Urinary bladder (tissue), 4 donors: ENCODE data around the gene SBK2. TPM values are rescaled to one million over a fixed set of nuclear protein-coding genes. Genes with fewer than 3 reads are reported as not detected.

Source experiments
- DNase-seq: peaks from one replicate; pipeline ENCODE4 v3.0.0-alpha.2; 2015; ENCODE audit errors: extremely low spot score
- H3K27ac ChIP-seq: one replicate; pipeline ENCODE4 v1.5.1; 2013; ENCODE audit warnings: low read depth, mild to moderate bottlenecking, moderate library complexity
- H3K36me3 ChIP-seq: one replicate; pipeline ENCODE4 v1.6.1; 2013; ENCODE audit warnings: mild to moderate bottlenecking, moderate library complexity; ENCODE audit not compliant: insufficient read depth
- H3K4me1 ChIP-seq: one replicate; pipeline ENCODE4 v1.6.1; 2013; ENCODE audit warnings: mild to moderate bottlenecking, moderate library complexity; ENCODE audit not compliant: insufficient read depth
- H3K4me3 ChIP-seq: one replicate; pipeline ENCODE4 v1.5.1; 2013; ENCODE audit warnings: low read depth, low read length
- WGBS: extraction: QIAGEN DNeasy Blood & Tissue Kit; methylation state at CpG from one replicate; pipeline ENCODE4 v1.1.7; 2013; 5-methylcytosine and 5-hydroxymethylcytosine counted together
- polyA plus RNA-seq: library from polyadenylated mRNA; stranded (reverse); fragments of 200-250 nt; gene quantifications from one replicate; pipeline ENCODE4 v1.2.3, GENCODE V29; 2013
- total RNA-seq: library from RNA; depleted of rRNA; stranded (reverse); fragments of >200 nt; gene quantifications from one replicate; pipeline ENCODE4 v1.2.3, GENCODE V29; 2014
- donor health status: healthy with polysubstance abuse.
- donor health status: healthy.

Gene SBK2
- total and polyA plus RNA-seq, 2 donors = not detected

DNA sequence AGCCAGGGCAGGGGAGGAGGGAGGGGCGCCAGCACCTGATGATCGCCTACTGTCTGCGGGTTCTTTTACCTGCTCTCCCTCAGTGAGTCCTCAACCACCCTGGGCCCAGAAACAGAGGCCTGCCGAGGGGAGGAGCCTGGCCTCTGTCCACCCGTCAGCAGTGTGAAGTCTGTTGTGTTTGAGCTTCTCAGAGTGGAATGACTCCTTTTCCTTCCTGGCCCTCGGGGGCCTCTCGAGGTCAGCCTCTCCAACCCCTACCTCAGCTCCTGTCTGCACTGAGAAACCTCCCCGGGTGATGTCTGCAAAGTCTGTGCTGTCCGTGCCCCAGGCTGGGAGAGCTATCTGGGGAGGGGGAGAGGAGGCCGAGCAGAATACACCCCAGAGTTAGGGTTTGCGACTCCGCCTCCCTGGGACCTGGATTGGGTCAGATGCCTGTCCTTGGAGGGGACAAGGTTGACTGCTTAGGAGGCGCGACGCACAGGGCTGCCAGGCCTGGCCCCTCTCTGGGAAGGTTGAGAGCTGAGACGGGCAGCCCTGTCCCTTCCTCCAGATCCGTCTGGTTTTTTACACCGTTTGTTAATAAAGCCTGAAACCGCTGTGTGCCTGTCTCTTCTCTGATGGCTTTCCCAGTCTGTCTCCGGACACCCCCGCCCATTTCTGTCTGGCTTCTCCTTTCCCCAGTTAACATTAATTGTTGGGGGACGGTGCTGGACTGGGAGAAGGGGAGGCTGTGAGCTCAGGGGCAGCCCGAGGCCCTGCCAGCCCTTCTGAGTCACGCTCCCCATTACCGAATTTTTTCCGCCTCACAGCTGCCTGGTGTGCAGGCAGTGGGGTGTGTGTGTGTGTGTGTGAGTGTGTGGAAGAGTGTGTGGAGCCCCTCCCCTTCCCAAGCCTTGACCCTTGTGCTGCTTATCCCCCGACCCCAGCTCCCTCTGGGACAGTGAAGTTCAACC is 49.7 kb downstream of the SBK2 start:
- Histone ChIP-seq H3K4me1 (no peaks in the 10 kb centered on the region), H3K36me3 (no peaks in the 10 kb centered on the region), H3K27ac (peak overlapping the region; percentile 69), H3K4me3 (no peak overlapping the region)
- DNase-seq = no peak
- WGBS = 21% methylated on average over 27 of the region's 27 CpGs

DNA sequence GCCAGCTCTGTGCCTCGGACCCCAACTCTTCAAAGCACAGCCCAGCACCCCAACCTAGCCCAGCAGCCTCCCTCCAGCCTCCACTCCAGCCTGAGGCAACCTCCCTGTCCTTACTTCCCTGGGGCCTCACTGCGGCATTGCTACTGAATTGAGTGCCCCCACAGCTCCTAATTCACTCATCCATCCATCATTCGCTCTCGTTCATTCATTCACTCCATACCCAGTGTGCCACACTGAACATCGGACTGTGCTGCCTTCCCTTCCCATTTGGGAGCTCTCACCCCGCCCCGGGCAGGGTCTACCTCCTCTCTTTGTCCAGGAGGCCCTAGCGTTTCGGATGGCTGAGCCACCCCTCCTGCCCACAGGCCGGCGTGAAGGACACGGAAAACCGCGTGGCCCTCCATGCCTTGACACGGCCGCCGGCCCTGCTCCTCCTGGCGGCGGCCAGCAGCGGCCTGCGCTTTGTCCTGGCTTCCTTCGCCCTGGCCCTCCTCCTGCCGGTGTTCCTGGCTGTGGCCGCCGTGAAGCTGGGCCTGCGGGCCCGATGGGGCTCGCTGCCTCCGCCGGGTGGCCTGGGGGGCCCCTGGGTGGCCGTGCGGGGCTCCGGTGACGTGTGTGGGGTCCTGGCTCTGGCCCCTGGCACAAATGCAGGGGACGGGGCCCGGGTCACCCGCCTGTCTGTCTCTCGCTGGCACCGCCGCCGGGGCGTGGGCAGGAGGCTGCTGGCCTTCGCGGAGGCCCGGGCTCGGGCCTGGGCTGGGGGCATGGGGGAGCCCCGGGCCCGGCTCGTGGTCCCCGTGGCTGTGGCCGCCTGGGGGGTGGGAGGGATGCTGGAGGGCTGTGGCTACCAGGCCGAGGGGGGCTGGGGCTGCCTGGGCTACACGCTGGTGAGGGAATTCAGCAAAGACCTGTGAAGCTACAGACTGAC is 50.6 kb downstream of the SBK2 start:
- no peak for DNase-seq
- H3K36me3 ChIP-seq = no peaks in the 10 kb centered on the region
- 78% methylated on average over 53 of the region's 53 CpGs for WGBS
- H3K4me3 ChIP-seq = no peak overlapping the region
- H3K4me1 ChIP-seq = no peaks in the 10 kb centered on the region
- no peak overlapping the region for H3K27ac ChIP-seq

DNA sequence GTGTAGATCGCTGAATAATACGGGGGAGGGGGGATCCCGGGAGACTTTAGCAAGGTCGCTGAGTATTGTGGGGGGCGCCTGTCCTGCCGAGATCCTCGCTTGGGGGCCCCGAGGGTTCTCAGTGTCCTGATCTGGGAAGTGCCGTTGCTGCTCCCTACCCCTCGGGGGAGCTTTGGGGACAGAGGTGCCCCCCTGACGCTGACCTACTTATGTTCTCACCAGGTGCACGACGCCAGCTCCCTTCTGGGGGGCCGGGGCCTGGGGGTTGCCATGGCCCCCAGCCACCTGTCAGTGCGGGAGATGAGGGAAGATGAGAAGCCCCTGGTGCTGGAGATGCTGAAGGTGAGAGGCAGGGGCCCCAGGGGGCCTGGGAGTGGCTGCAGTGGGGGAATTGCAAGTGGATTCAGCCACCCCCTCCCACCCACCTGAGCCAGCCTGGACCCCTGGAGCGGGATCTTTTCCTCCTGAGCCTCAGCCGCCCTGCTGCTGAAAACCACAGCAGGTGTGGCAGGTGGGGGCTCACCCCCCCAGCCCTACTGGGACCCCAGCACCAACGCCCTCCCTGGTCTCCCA is 51.4 kb downstream of the SBK2 start:
- DNase-seq = no peak
- peak overlapping the region; percentile 57 for H3K4me3 ChIP-seq
- 25% methylated on average over 18 of the region's 18 CpGs for WGBS
- no peaks in the 10 kb centered on the region for H3K4me1 ChIP-seq
- no peaks in the 10 kb centered on the region for H3K36me3 ChIP-seq
- peak overlapping the region; percentile 35 for H3K27ac ChIP-seq

DNA sequence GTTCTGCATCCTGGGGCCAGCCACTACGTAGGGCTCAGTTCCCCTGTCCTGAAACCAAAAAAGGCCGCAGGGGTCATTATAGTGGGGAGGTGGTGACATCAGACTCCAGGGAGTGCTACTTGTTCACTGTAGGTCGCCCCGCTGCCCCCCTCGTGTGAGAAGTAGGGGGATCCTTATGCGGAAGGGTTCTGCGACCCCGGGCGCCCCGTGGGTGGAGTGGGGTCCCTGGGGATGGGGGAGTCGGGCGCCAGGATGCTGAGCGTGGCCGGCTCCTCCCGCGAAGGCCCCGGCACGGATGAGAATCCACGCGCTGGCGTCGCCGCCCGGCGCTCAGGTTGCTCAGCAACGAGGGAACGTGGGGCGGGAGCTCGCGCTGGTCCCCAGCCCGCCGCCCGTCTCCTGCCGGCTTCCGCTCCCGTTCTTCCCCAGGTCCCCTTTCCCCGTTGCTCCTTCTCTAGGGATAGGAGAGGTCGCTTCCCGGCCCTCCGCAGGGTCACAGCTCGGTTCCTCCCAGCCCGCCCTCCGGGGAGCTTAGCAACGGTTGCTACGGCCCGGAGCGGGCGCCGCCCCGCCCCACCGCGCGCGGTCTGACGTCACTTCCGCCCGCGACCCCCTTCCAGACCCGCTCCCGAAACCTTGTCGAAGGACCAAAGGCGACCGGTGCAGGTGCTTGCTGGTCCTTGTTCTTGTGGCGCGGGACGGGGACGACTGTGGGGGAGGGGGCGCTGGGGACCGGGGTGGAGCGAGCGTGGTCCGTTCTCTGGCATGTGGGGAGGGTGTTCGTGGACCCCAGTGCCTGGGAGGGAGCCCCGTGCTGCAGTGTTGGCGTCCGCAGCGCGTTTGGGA is 52.1 kb downstream of the SBK2 start, which contains the start of gene NAT14:
Gene NAT14, plus strand, starts transcription at position 596 of the 846 bp plus-strand sequence. CDS start 521 bp downstream, outside the sequence.
- H3K4me3 ChIP-seq = peak within 1 kb of the TSS; percentile 57
- no peak for DNase-seq
- no peaks in the 10 kb centered on the region for H3K36me3 ChIP-seq
- no peaks in the 10 kb centered on the region for H3K4me1 ChIP-seq
- WGBS = 2% methylated on average over 78 of the region's 78 CpGs
- peak within 1 kb of the TSS; percentile 63 for H3K27ac ChIP-seq

DNA sequence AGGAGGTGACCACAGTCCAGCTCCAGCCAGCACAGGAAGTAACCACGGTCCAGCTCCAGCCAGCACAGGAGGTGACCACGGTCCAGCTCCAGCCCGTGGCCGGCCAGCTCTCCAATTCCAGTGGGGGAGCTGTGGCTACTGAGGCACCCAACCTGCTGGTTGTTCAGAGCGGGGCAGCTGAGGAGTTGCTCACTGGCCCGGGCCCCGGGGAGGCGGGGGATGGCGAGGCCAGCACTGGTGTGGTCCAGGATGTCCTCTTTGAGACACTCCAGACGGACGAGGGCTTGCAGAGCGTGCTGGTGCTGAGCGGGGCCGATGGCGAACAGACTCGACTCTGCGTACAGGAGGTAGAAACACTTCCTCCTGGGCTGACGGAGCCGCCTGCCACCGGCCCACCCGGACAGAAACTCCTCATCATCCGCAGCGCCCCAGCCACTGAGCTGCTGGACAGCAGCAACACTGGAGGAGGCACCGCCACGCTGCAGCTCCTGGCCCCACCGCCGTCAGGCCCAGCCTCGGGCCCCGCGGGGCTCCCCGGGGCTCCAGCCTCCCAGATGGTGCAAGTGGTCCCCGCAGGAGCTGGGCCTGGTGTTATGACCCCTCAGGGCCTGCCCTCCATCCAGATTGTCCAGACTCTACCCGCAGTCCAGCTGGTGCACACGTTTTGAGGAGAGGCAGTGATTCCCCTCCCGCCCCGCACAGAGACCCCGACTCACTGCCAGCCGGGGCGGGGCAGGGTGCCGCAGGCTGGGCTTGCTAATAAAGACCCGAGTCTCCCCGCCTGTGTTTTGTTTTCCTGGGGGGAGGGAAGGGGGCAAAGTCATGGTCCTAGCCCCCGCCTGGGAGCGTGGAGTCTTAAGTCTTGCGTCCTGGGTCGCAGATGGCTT is 53.0 kb downstream of the SBK2 start:
- peak overlapping the region; percentile 57 for H3K4me3 ChIP-seq
- H3K27ac ChIP-seq = no peak overlapping the region
- no peaks in the 10 kb centered on the region for H3K4me1 ChIP-seq
- 76% methylated on average over 46 of the region's 46 CpGs for WGBS
- no peaks in the 10 kb centered on the region for H3K36me3 ChIP-seq
- DNase-seq = no peak

DNA sequence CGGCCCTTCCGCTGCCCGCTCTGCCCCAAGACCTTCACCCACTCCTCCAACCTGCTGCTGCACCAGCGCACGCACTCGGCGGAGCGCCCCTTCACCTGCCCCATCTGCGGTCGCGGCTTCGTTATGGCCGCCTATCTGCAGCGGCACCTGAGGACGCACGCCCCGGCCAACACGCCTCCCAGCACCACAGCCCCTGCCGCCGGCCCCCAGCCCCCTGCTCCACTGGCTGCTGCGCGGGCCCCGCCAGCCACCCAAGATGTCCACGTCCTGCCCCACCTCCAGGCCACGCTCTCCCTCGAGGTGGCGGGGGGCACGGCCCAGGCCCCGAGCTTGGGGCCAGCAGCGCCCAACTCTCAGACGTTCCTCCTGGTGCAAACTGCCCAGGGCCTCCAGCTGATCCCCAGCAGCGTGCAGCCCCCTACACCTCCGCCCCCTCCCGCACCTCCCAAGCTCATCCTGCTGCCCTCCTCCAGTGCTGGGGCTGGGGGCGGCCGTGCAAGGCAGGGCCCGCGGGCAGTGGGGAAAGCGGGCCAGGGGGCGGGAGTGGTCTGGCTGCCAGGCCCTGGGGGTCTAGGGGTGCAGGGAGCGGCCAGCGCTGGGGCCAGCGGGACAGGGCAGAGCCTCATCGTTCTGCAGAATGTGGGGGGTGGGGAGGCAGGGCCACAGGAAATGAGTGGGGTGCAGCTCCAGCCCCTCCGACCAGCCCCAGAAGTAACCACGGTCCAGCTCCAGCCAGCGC is 53.8 kb downstream of the SBK2 start:
- WGBS = 92% methylated on average over 47 of the region's 47 CpGs
- H3K36me3 ChIP-seq = no peaks in the 10 kb centered on the region

DNA sequence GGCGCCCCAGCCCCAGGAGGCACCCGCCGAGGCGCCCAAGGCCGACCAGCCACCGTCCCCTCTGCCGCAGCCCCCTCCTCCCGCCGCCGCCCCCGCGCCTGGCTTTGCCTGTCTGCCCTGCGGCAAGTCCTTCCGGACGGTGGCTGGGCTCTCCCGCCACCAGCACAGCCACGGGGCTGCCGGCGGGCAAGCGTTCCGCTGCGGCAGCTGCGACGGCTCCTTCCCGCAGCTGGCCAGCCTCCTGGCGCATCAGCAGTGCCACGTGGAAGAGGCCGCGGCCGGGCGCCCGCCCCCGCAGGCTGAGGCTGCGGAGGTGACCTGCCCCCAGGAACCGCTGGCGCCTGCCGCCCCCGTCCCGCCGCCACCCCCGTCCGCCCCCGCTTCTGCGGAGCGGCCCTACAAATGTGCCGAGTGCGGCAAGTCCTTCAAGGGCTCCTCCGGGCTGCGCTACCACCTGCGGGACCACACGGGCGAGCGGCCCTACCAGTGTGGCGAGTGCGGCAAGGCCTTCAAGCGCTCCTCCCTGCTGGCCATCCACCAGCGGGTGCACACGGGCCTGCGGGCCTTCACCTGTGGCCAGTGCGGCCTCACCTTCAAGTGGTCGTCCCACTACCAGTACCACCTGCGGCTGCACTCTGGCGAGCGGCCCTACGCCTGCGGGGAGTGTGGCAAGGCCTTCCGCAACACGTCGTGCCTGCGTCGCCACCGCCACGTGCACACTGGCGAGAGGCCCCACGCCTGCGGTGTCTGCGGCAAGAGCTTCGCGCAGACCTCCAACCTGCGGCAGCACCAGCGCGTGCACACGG is 54.6 kb downstream of the SBK2 start:
- H3K4me3 ChIP-seq = no peak overlapping the region
- no peaks in the 10 kb centered on the region for H3K36me3 ChIP-seq
- no peaks in the 10 kb centered on the region for H3K4me1 ChIP-seq
- H3K27ac ChIP-seq = no peak overlapping the region
- WGBS = 89% methylated on average over 83 of the region's 83 CpGs
- DNase-seq = no peak

More for the DNA sequence above, 53.8 kb downstream of the SBK2 start:
- no peak for DNase-seq
- H3K27ac ChIP-seq = no peak overlapping the region
- H3K4me1 ChIP-seq = no peaks in the 10 kb centered on the region
- no peak overlapping the region for H3K4me3 ChIP-seq

DNA sequence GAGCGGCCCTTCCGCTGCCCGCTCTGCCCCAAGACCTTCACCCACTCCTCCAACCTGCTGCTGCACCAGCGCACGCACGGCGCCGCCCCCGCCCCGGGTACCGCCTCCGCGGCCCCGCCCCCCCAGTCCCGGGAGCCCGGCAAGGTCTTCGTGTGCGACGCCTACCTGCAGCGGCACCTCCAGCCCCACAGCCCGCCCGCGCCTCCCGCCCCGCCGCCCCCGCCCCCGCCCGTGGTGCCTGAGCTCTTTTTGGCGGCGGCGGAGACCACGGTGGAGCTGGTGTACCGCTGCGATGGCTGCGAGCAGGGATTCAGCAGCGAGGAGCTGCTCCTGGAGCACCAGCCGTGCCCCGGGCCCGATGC is 55.2 kb downstream of the SBK2 start:
- Histone ChIP-seq H3K4me3 (no peak overlapping the region), H3K4me1 (no peaks in the 10 kb centered on the region), H3K36me3 (no peaks in the 10 kb centered on the region), H3K27ac (no peak overlapping the region)
- 71% methylated on average over 40 of the region's 40 CpGs for WGBS
- DNase-seq = no peak

DNA sequence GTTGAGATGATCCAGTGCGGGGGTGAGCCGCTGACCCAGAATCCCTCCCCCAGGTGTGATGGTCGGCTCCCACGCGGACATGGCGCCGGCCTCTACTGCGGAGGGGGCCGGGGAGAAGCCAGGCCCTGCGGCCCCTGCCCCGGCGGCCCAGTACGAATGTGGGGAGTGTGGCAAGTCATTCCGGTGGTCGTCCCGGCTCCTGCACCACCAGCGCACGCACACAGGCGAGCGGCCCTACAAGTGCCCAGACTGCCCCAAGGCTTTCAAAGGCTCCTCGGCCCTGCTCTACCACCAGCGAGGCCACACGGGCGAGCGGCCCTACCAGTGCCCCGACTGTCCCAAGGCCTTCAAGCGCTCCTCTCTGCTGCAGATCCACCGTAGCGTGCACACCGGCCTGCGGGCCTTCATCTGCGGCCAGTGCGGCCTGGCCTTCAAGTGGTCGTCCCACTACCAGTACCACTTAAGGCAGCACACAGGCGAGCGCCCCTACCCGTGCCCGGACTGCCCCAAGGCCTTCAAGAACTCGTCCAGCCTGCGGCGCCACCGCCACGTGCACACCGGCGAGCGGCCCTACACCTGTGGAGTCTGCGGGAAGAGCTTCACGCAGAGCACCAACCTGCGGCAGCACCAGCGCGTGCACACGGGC is 55.7 kb downstream of the SBK2 start:
- Histone ChIP-seq H3K4me1 (no peaks in the 10 kb centered on the region), H3K36me3 (no peaks in the 10 kb centered on the region), H3K4me3 (no peak overlapping the region), H3K27ac (no peak overlapping the region)
- 93% methylated on average over 52 of the region's 52 CpGs for WGBS
- DNase-seq = no peak

DNA sequence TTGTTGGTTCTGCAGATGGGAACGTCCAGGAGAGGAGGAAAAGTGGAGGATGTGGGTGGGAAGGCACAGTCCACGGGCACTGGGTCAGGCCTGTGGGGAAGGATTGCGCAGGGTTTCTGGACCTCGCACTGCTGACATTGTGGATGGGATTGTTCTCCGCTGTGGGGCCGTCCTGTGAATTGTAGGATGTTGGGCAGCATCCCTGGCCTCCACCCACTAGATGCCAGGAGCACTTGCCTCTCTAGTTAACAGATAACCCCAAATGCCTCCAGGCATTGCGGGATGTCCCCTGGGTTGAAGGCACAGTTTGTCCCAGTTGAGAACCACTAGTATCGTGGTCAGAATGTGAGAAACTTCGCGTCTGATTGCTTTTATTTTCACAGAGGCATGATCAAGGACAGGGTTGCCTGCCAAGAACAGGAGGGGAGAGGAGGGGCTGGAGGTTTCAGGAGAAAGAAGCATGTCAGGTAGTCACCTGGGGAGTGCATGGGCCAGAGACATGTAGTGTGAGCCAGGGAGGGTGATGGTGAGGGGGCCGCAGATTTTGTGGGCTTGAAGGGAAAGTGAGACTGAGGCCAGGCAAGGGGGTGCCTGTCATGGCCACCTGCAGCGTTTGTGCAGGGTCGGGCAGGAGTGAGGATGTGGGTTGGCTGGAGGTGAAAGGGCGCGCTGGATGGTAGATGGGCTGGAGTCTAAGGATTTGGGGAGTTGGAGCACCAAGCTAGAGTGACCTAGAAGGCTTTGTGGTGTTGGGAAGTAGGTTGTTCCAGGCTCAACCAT is 57.3 kb downstream of the SBK2 start:
- H3K4me1 ChIP-seq = no peaks in the 10 kb centered on the region
- no peaks in the 10 kb centered on the region for H3K36me3 ChIP-seq
- H3K27ac ChIP-seq = no peak overlapping the region
- 81% methylated on average over 15 of the region's 15 CpGs for WGBS
- DNase-seq = no peak
- H3K4me3 ChIP-seq = no peak overlapping the region
